Liver (tissue), 9 donors: ENCODE measurements around the gene TMEM63A. TPM values are rescaled to one million over a fixed set of nuclear protein-coding genes. Genes with fewer than 3 reads are reported as not detected.

ENCODE experiments used
- DNase-seq: peaks from one replicate; pipeline ENCODE4 v3.0.0-alpha.2; 2017; ENCODE audit warnings: low spot score
- H3K27ac ChIP-seq, 2 donors: one replicate each; pipeline ENCODE4 v1.7.0; 2013; ENCODE audit warnings: inconsistent platforms in 2 of 2, low read length in 2 of 2, control low read depth in 1 of 2, low read depth in 1 of 2, mild to moderate bottlenecking in 1 of 2
- H3K27me3 ChIP-seq, 4 donors: one replicate each; pipeline versions ENCODE4 v1.6.1 to v1.7.0; 2013; ENCODE audit warnings: low read length in 3 of 4, inconsistent platforms in 1 of 4, mild to moderate bottlenecking in 1 of 4, moderate library complexity in 1 of 4; ENCODE audit not compliant: control insufficient read depth in 4 of 4, insufficient read depth in 4 of 4
- H3K36me3 ChIP-seq, 4 donors: one replicate each; pipeline versions ENCODE4 v1.6.1 to v1.7.0; 2013; ENCODE audit warnings: low read length in 3 of 4, mild to moderate bottlenecking in 3 of 4, low read depth in 1 of 4, moderate library complexity in 1 of 4; ENCODE audit not compliant: control insufficient read depth in 4 of 4, insufficient read depth in 3 of 4
- H3K4me1 ChIP-seq, 4 donors: one replicate each; pipeline versions ENCODE4 v1.6.1 to v1.7.0; 2013; ENCODE audit warnings: low read length in 3 of 4, mild to moderate bottlenecking in 3 of 4, moderate library complexity in 1 of 4; ENCODE audit not compliant: control insufficient read depth in 4 of 4, insufficient read depth in 4 of 4
- H3K4me3 ChIP-seq, 3 donors: one replicate each; pipeline versions ENCODE4 v1.6.1 to v1.7.0; 2013; ENCODE audit warnings: low read length in 3 of 3, control low read depth in 1 of 3, low read depth in 1 of 3, mild to moderate bottlenecking in 1 of 3
- H3K9ac ChIP-seq, 2 donors: one replicate each; pipeline ENCODE4 v1.7.0; 2013; ENCODE audit warnings: low read length in 2 of 2, mild to moderate bottlenecking in 2 of 2, moderate library complexity in 2 of 2, control low read depth in 1 of 2, low read depth in 1 of 2
- H3K9me3 ChIP-seq, 4 donors: one replicate each; pipeline versions ENCODE4 v1.6.1 to v1.7.0; 2013; ENCODE audit warnings: low read length in 3 of 4; ENCODE audit not compliant: control insufficient read depth in 4 of 4
- ATF3 ChIP-seq: IDR thresholded peaks from 2 replicates; pipeline ENCODE4 v1.6.1; 2016; ENCODE audit warnings: antibody characterized with exemption
- CTCF ChIP-seq: fragments of 150-350 bp; IDR thresholded peaks from 2 replicates; pipeline ENCODE4 v1.5.1; 2017; ENCODE audit warnings: improper control_type of control experiment, low read depth, low read length; ENCODE audit not compliant: missing input control
- EGR1 ChIP-seq, 2 donors: IDR thresholded peaks; 2 replicates each; pipeline ENCODE4 v1.6.1; 2016 to 2018; ENCODE audit warnings: antibody characterized with exemption in 2 of 2, low read depth in 2 of 2
- FOXA1 ChIP-seq: IDR thresholded peaks from 2 replicates; pipeline ENCODE4 v1.6.1; 2016; ENCODE audit warnings: antibody characterized with exemption
- FOXA2 ChIP-seq: IDR thresholded peaks from 2 replicates; pipeline ENCODE4 v1.6.1; 2016; ENCODE audit warnings: antibody characterized with exemption
- GABPA ChIP-seq, 2 donors: IDR thresholded peaks in 1 of 2; conservative IDR thresholded peaks in 1 of 2; 2 replicates each; pipeline ENCODE4 v1.6.1; 2016; ENCODE audit warnings: antibody characterized with exemption in 2 of 2, mild to moderate bottlenecking in 1 of 2, moderate library complexity in 1 of 2
- HNF4A ChIP-seq, 2 donors: conservative IDR thresholded peaks; 2 replicates each; pipeline ENCODE4 v1.6.1; 2016; ENCODE audit warnings: antibody characterized with exemption in 2 of 2, mild to moderate bottlenecking in 2 of 2
- HNF4G ChIP-seq: IDR thresholded peaks from 2 replicates; pipeline ENCODE4 v1.6.1; 2016; ENCODE audit warnings: antibody characterized with exemption
- JUND ChIP-seq, 2 donors: IDR thresholded peaks; 2 replicates each; pipeline ENCODE4 v1.6.1; 2016; ENCODE audit warnings: antibody characterized with exemption in 2 of 2
- MAX ChIP-seq: IDR thresholded peaks from 2 replicates; pipeline ENCODE4 v1.6.1; 2016; ENCODE audit warnings: antibody characterized with exemption
- NR2F2 ChIP-seq: IDR thresholded peaks from 2 replicates; pipeline ENCODE4 v1.6.1; 2016; ENCODE audit warnings: antibody characterized with exemption
- RAD21 ChIP-seq, 2 donors: IDR thresholded peaks; 2 replicates each; pipeline ENCODE4 v1.6.1; 2016; ENCODE audit warnings: antibody characterized with exemption in 2 of 2, mild to moderate bottlenecking in 2 of 2
- REST ChIP-seq: IDR thresholded peaks from 2 replicates; pipeline ENCODE4 v1.6.1; 2016; ENCODE audit warnings: antibody characterized with exemption, mild to moderate bottlenecking
- RXRA ChIP-seq, 2 donors: IDR thresholded peaks; 2 replicates each; pipeline ENCODE4 v1.6.1; 2017 to 2018; ENCODE audit warnings: antibody characterized with exemption in 2 of 2, mild to moderate bottlenecking in 1 of 2
- SP1 ChIP-seq: IDR thresholded peaks from 2 replicates; pipeline ENCODE4 v1.6.1; 2018; ENCODE audit warnings: antibody characterized with exemption, mild to moderate bottlenecking
- TAF1 ChIP-seq: conservative IDR thresholded peaks from 2 replicates; pipeline ENCODE4 v1.6.1; 2016; ENCODE audit warnings: antibody characterized with exemption, mild to moderate bottlenecking
- YY1 ChIP-seq: IDR thresholded peaks from 2 replicates; pipeline ENCODE4 v1.6.1; 2016; ENCODE audit warnings: antibody characterized with exemption, mild to moderate bottlenecking
- WGBS: extraction: QIAGEN DNeasy Blood & Tissue Kit; methylation state at CpG from one replicate; pipeline ENCODE4 v1.1.7; 2013; 5-methylcytosine and 5-hydroxymethylcytosine counted together
- polyA plus RNA-seq, 2 donors: library from polyadenylated mRNA; stranded (reverse) in 1 of 2; unstranded in 1 of 2; fragments of 200-250 nt in 1 of 2; fragments of >200 nt in 1 of 2; fragmentation: Nextera tagmentation in 1 of 2; extraction: Ambion mirVana in 1 of 2; gene quantifications; one replicate each; pipeline versions ENCODE4 v1.2.1 to v1.2.3, GENCODE V29; 2013 to 2015
- total RNA-seq, 2 donors: library from RNA; depleted of rRNA; stranded (reverse); fragments of >200 nt; gene quantifications; one replicate each; pipeline ENCODE4 v1.2.3, GENCODE V29; 2014
- TF ChIP-seq, protein P1 (sequence below): IDR thresholded peaks from 2 replicates; pipeline ENCODE4 v1.6.1; 2016; ENCODE audit warnings: antibody characterized with exemption
- donor health status: healthy.
- donor health status: healthy.
- donor health status: healthy.
- donor health status: healthy.
- donor health status: healthy.

The TMEM63A gene
- total and polyA plus RNA-seq, 4 donors, result 9.6 to 54.0 (median 11.6) TPM

- TF ChIP-seq REST (no peak), EGR1 (IDR thresholded peaks at IDR 0.05; ENCODE audit: low read depth in 2 of 2) (no peak)
Measured at GRCh38 chr1:225877580-225877979, 4.6 kb downstream of the TMEM63A start (continued).

DNA sequence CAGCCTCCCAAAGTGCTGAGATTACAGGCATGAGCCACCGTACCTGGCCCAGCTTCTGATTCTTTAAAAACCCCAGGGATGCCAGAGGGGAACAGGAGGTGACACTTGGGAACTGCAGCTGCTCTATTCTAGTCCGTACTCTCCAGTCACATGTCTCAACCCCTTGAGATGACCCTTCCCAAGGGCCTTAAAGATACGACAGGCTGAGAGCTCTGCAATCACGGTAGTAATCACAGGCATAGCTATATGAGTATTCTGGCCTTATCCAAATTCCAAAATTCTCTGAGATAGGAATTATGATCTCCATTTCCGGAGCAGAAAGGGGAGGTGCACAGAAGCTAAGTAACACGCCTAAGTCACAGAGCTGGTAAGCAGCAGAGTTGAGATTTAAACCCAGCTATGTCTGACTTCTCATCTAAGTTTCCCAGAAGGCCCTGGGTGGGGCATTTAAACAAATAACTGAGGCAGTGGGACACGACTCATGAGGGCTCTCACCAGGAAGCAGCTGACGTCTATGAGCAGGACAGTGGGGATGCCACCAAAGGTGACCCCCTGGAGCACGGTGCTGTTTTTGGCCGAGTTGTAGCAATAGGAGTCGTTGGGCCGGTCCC lies 5.2 kb downstream of the TMEM63A start:
- H3K27me3 ChIP-seq, result no peaks in the 10 kb centered on the region
- no peak overlapping the region for H3K9ac ChIP-seq
- DNase-seq, result no peak
- peaks cover 0 to 30% (median 14%) of the 10 kb centered on the region in 4 donors for H3K36me3 ChIP-seq
- WGBS, result 84% methylated on average over 12 of the region's 12 CpGs
- H3K4me1 ChIP-seq, result peaks cover 22 to 48% (median 43%) of the 10 kb centered on the region in 4 donors
- no peak overlapping the region for H3K4me3 ChIP-seq
- no peak for TF ChIP-seq MAX
- no peak for TF ChIP-seq NR2F2
- no peak for TF ChIP-seq YY1
- TF ChIP-seq FOXA2, result no peak
- TF ChIP-seq REST, result no peak
- no peak for TF ChIP-seq TAF1
- no peak for TF ChIP-seq ATF3
- TF ChIP-seq RAD21 (IDR thresholded peaks at IDR 0.05), result no peak
- no peak for TF ChIP-seq SP1
- no peak for TF ChIP-seq GABPA (IDR thresholded peaks at IDR 0.05 in 1 of 2, conservative IDR thresholded peaks at IDR 0.05 in 1 of 2)
- no peak for TF ChIP-seq JUND (IDR thresholded peaks at IDR 0.05)
- no peak for TF ChIP-seq HNF4A (conservative IDR thresholded peaks at IDR 0.05)
- no peak for TF ChIP-seq RXRA (IDR thresholded peaks at IDR 0.05)
- TF ChIP-seq CTCF, result no peak
- no peak for TF ChIP-seq EGR1 (IDR thresholded peaks at IDR 0.05; ENCODE audit: low read depth in 2 of 2)
- TF ChIP-seq FOXA1, result no peak
- TF ChIP-seq HNF4G, result no peak
- TF ChIP-seq, protein P1, sequence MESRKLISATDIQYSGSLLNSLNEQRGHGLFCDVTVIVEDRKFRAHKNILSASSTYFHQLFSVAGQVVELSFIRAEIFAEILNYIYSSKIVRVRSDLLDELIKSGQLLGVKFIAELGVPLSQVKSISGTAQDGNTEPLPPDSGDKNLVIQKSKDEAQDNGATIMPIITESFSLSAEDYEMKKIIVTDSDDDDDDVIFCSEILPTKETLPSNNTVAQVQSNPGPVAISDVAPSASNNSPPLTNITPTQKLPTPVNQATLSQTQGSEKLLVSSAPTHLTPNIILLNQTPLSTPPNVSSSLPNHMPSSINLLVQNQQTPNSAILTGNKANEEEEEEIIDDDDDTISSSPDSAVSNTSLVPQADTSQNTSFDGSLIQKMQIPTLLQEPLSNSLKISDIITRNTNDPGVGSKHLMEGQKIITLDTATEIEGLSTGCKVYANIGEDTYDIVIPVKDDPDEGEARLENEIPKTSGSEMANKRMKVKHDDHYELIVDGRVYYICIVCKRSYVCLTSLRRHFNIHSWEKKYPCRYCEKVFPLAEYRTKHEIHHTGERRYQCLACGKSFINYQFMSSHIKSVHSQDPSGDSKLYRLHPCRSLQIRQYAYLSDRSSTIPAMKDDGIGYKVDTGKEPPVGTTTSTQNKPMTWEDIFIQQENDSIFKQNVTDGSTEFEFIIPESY, result no peak
- H3K9me3 ChIP-seq, result no peaks in the 10 kb centered on the region
- H3K27ac ChIP-seq, result peak overlapping the region in 1 of 2 donors; percentile 98
